ENCODE results near the gene FAM120AOS.
"Not testable (repeated sequence)": the region's sequence is repeated elsewhere in the genome, so short reads cannot be mapped to it uniquely, and the experiment has no call there.

The FAM120AOS gene

DNA sequence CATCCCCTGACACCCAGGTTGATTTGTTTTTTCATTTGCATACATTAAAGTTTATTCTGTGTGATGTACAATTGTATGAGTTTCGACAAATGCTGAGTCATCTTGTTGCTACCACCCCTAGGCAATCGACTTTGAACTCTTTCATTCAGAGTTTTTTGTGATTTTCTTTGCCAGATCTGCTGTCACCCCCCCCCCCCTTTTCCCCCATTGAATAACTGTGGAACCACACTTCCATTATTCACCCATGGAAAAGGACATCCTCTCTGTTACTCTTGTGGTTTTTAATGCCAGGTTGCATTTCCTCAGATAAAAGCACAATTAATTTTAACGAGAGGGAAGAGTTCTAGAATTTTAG, 13.7 kb upstream of the FAM120AOS start:
- no peak for DNase-seq (ENCODE audit: low read depth)

DNA sequence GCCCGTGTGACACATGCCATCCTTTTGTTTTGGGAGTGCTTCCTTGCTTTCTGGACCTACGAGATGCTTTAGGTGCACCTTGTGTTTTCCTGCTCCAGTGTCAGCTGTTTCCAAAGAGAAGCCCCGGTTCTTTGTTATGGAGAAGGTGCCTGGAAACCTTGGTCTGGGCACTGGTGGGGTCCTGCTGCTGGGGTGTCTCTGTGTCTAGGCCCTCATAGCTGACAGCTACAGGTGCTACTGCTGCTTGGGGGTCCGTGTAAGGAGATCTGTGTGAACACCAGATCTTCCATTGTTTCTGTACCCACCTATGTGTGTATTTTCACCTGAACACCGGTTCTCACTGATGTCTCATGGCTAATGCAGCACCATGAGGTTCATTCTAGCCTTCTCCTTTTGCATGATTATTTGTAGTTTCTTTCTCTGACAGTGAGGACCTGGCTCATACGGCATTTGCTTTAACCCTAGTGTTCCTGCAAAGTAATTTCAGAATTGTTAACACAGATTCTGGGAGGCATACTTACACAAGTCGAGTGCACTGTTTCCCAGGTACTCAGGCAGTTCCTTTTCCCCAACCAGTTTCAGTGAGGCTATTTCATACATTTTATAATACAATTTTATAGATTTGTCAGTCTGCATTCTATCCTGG, 13.2 kb upstream of the FAM120AOS start:
- DNase-seq (ENCODE audit: low read depth): no peak

DNA sequence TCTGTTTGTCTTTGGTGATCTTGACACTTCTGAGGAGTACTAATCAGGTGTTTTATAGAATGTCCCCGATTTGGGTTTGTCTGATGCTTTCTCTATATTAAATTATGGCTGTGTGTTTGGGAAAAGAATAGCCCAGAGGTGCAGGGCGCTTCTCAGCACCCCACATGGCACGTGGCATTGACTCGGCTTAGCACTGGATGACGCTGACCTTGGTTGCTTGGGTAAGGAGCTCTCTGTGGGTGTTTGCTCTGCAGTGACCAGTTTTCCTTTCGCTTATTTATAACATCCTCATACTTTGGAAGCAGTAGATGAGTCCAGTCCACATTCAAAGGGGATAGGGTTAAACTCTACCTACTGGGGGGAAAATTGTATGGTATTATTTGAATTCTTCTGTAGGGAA, 12.5 kb upstream of the FAM120AOS start:
- DNase-seq (ENCODE audit: low read depth): no peak

DNA sequence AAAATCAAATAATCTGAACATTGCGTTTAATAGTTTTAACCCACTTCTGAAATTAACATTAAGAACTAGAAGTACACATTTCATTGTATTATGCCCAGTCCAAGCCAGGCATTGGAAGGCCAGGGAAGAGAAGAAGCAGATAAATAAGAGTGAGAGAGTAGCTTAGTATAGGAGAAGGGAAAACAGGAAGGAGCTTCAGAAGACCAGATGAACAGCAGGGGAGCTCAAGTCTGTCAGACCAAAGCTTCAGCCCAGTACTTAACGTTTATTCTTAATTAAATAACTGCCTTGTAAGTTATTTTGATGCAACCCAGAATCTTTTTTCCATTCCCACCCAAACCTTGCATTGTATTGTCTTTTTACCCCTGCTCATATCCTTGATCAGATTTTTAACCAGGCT, 11.5 kb upstream of the FAM120AOS start:
- no peak for DNase-seq (ENCODE audit: low read depth)

DNA sequence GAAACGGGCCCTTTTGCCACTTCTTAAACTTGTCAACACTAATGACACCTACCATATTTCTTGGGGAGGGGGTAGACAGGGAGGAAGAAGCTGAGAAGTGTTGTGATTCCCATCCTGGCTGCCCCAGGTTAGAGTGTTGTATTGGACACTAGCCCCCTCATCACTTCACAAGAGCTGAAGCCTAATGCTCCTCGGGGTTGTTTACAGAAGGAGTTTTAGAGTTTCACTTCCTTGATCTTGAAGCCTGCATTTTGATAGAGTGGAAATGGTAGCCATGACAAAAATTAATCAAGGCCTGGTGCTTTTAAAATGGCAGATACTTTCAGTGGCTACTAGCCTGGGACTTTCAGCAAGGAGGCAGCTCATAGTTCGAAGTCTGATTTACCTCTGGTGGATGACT, 11.0 kb upstream of the FAM120AOS start:
- DNase-seq (ENCODE audit: low read depth): no peak

DNA sequence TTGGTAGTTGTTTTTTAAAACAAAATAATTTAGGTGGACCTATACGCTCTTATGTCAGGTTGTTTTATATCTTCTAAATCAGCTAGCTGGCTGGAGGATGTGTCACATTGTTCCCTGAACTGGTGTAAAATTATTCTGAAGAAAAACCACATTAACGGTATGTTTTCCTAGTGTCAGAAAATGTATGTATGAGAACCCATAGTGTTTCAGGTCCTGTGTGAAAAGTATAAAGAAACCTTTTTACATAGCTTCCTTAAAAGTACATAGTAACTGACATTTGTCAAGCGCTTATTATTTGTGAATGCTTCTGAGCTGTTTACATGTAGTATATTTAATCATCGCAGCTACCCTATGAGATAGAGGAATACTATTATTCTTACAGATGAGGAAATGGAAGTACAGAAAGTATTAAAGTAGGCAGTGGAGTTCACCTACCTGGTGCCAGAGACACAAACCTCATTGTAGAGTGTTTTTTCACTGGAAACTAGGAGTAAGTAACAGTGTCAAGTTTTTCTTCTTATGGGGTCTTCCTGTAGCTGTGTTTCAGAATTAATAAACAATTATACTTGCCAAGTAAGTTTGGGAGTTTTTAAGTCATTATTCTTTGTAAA, 10.4 kb upstream of the FAM120AOS start:
- DNase-seq (ENCODE audit: low read depth): no peak

DNA sequence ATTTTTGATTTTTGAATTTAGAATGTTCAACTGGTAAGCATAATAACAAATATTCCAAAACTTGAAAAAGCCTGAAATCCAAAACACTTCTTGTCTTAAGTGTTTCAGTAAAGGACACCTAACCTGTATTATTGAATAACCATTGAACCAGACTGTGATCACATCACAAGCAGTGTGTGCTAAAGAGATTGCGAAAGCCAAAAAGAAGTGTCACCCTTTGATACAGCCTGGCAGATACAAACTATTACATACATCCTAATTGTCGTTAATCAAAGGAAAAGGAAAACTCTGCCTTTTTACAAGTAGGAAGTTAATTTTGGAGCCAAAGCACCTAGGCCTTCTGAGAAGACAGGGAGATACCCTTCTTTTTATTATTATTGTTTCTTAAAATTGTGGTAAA, 8.4 kb upstream of the FAM120AOS start:
- no peak for DNase-seq (ENCODE audit: low read depth)

DNA sequence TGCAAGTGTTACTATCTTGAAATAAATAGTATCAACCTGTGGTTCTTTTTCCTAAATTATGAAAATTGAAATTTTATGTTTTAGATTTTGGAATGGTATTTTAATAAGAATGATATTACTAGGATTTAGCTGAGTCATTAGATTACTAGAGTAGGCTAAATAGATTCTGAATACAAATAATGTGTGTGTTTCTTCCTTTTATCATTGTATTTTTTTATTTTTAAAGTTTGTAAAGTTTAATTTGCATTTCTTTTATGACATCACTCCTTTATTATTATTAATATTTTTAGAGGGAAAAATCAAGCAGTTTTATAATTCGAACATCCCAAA, 8.0 kb upstream of the FAM120AOS start:
- DNase-seq (ENCODE audit: low read depth): no peak

DNA sequence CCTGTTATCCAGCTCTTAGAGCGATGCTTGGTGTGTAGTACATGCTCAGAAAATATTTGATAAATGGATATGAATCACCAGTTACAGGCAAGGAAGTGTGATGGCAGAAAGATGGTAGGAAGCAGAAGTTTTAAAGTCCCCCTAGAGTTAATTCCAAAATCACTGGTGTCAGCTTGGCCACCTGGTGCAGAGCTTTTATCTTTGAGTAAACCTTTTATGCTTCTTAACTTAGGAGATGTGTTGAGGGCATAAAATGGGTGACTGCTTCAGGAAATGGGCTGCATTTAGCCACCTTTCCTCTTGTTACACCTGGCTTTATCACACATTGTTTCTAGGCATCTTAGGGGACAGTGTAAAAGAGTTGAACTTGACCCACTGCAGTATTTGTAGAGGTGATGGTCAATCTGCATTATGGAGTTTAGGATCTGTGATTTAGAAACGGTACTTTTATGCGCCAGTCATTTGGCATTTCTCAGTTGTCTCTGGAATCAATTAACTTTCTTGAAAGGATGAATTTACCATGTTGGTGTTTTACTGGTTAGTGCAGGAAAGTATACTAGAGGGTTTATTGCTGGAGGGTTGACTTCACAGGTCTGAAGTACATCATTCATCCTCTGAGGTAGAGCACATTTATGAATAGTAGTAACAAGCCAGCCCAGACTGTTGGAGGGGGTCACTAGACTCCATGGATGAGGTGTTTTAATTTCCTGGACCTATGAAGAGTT, 7.5 kb upstream of the FAM120AOS start:
- DNase-seq (ENCODE audit: low read depth): no peak

DNA sequence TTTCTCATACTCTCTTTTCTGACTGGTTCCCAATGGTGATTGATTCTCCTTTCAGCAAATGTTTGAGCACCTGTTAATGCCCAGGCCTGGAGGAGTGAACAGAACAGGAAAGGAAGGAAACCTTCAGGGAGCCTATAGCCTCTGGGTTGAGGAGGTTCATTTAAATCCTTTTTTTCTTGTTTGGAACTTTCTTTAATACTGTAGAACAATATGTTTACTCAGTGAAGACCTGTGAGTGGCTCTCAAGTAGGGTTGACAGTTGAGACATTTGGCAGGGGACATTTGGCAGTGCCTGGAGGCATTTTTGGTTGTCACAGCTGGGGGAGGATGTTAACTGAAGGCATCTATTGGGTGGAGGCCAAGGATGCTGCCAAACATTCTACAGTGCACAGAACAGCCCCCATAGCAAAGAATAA, 6.1 kb upstream of the FAM120AOS start:
- no peak for DNase-seq (ENCODE audit: low read depth)

DNA sequence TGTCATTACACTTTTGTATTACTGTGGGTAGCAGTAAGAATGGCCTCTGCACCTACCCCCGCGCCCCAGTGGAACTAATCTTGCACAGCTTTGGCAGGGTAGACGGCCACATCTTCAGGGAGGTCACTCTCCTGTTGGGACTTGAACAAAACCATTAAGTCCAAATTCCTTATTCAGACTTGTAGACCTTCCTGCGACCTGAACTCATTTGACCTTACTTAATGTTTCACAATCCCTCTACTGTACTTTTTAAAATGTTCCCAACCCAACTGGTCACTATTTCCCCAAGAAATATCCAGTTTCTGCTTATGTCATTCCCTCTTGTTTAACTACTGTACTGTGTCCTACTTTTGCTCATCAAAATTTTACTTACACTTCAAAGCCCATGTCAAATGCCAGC, 5.3 kb upstream of the FAM120AOS start:
- DNase-seq (ENCODE audit: low read depth): no peak

DNA sequence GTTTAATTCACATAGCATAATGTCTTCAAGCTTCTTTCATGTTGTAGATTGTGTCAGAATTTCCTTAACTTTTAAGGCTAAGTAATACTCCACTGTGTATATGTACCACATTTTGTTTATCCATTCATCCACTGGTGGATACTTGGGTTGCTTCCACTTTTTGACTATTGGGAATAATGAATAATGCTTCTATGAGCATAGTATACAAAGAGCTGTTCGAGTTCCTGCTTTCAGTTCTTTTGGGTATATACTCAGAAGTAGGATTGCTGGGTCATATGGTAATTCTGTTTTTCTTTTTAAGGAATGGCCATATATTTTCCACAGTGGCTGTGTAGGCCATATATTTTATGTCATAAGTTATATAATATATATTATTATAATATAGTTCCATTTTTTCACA, 3.6 kb upstream of the FAM120AOS start:
- DNase-seq (ENCODE audit: low read depth): no peak

DNA sequence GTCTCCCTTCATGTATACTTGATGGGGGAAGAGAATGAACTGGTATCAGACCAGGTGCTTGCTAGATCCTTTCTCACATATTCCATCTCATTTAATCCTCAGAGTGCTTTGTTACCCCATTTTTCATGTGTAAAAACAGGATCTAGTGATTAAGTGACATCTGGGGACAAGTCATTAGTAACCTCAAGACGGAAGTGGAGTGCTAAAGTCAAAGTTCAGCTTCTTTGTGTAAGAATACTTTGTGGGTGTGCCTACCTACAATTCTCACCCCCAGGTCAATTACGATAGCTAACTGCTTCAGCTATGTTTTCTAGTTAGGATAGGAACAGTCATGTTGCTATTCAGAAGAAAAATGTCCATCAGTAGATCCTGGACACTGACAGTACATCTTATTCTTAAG, 3.1 kb upstream of the FAM120AOS start:
- no peak for DNase-seq (ENCODE audit: low read depth)

DNA sequence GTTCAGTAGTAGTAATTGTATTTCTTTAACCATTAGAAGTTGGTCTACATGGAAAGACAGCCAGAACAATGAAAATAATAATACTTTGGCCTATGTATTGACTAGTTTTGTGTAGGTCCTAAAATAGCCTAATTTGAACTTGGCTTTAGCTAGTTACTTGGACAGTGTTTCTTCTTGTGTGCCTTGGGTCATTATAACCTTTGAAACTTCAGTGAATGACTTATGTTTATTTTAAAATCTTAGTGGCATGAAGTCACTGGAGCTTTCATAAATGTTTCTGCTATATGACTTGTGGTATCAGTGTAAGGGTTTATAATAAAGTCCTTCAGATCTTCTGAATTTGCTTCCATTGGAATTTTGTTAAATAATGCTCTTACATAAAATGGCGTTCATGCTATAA, 2.6 kb upstream of the FAM120AOS start:
- no peak for DNase-seq (ENCODE audit: low read depth)

DNA sequence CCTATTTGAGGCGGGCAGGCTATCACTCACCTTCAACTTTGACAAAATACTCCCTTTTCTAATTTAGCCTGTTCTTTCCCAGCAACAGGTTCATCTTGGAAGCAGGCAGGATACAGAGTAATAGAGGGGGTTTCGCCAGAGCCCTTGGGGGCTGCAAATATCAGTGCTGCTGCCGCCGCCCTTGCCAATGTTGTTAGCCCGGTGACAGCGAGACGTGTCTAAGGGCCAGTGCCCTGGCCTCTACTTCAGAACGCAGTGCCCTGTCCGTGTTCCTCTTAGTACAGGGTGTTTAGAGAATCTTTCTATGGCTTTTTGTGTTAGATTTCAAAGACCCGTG, 703 bp downstream of the FAM120AOS start:
- no peak for DNase-seq (ENCODE audit: low read depth)

DNA sequence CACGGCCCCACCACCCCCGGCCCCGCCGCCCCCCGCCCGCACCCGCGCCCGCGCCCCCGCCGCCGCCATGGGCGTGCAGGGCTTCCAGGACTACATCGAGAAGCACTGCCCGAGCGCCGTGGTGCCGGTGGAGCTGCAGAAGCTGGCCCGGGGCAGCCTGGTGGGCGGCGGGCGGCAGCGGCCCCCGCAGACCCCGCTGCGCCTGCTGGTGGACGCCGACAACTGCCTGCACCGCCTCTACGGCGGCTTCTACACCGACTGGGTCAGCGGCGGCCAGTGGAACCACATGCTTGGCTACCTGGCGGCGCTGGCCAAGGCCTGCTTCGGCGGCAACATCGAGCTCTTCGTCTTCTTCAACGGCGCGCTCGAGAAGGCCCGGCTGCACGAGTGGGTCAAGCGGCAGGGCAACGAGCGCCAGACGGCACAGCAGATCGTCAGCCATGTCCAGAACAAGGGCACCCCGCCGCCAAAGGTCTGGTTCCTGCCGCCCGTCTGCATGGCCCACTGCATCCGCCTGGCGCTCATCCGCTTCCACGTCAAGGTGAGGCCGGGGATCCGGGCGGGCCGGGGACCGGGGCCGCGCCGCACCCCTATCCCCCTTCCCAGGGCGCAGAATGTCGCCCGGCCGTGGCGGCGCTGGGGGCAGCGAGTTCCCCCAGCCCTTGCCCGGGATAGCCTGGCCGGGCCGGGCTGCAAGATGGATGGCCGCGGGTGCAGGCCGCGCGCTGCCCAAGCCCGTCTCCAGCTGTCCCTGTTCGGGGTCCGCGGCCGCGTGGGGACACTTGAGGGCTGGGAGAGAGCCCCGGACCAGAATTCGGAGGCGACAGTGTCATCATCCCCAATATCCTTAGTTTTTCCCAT, 1.3 kb downstream of the FAM120AOS start:
- DNase-seq (ENCODE audit: low read depth): no peak

DNA sequence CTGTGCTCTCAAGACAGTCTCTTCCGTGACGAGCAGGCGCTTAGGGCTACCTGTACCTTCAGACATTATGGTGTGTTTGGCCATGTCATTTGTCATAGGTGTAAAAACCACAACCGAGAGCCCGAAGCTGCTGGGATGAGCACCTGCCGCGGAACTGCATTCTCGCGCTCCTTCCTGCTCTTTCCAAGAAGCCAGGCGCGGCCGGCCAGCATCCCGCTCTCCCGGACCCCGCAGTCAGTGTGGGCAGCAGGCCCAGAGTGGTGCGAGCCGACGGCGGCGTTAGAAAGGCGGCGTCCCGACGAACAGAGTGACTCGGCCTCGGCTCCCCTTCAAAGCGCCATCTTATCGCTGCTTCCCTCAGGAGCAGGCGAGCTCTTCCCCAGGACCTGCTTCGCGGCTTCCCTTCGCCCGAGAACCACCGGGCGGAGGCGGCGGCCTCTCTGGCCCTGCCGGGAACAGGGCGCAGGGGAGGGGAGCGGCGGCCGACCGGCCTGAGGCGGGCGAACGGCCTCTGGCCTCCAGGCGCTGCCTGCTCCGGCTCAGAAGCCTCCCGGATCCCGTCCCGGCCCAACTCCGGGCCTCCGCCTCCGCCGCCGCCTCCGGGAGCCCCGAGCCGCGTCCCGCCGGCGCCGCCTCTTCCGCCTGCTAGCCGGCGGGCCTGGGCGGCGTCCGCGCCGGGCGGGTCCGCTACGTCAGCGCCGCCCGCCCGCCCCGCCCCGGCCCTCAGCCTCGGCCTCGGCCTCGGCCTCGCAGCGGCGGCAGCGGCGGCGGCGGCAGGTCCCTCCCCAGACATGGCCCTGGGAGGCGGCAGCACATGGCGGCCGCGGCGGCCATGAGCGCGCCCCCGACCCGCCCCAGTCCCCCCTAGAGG, 2.2 kb downstream of the FAM120AOS start, which contains the start of gene FAM120A:
FAM120A (plus strand) TSS at position 741 of the 871 bp plus-strand sequence. CDS start 231 bp downstream, outside the sequence.
- no peak for DNase-seq (ENCODE audit: low read depth)

DNA sequence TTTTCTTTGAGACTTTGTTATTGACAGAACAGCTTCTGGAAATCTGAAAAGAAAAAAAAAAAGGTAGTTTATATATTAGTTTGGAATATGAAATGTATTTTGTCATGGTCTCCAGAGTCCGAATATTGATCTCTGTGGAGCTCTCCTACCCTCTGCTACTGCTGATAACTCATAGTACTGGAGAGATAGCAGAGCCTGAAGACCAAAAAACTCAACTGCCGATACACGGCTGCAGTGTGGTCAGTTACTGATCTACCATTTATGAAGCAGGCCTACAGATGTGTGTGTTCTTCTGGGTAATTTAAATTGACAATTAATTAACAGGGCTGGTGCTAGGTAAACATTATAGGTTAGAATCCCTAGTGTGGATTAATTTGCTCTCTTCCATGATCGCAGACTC, 5.7 kb downstream of the FAM120AOS start:
- DNase-seq (ENCODE audit: low read depth): no peak

DNA sequence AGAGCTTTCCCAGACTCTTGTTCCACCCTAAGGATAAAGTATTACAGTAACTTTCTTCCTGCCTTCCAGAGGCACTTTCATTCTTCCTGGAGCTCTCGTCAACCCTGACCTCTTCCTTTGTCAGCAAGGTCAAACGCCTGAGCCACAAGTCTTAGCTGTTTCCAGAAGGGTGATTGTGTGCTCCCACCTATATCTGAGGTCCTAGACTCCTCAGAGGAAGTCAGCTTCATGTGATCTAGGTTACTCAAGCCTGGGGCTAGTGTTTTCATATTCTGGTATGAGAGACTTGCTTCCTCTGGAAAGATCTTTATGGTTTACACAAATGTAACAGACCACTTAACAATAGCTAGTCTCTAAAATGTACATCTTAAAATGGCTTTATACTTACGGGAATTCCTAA, 7.3 kb downstream of the FAM120AOS start:
- DNase-seq (ENCODE audit: low read depth): no peak

DNA sequence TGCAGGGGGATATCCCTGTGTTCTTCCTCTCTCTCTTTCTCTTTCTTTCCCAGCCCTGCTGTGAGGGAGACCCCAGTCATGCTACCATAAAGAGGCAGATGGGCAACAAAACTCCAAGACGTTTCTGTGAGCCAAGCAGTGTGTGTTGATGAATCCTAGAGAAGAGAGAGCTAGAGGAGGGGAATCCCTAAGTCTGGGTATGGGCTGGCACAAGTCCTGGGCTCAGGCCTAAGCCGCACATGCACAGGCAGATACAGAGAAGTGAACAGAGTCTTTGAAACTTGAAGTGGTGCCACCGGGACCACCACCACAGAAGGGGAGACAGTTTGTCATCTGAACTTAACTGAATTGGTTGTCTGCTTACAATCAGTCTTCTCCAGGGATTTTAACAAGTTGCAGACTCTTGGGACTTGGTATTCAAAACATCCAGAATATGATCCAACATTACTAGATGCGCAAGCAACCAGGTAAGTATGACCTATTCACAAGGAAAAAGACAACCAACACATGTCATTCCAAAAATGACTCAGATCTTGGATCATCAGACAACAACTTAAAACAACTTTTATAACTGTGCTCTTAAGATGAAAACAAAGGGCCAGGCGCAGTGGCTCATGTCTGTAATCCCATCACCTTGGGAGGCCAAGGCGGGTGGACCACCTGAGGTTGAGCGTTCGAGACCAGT, 12.3 kb downstream of the FAM120AOS start:
- no peak for DNase-seq (ENCODE audit: low read depth)

DNA sequence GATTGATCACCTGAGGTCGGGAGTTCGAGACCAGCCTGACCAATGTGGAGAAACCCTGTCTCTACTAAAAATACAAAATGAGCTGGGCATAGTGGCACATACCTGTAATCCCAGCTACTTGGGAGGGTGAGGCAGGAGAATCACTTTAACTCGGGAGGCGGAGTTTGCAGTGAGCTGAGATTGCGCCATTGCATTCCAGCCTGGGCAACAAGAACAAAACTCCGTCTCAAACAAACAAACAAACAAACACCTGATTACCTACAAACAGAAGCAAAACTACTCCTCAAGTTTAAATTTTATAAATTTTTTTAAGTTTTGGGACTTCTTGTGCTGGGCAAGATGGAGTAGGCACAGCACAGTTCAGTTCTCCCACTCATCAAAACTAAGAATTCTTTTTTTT, 14.1 kb downstream of the FAM120AOS start:
- not testable (repeated sequence) for DNase-seq (ENCODE audit: low read depth)

All from non-pigmented ciliary epithelial cell (primary cell).